Neural progenitor cell (in vitro differentiated cells): Measurements from ENCODE around the gene ZNF280B. TPM values are rescaled to one million over a fixed set of nuclear protein-coding genes. Genes with fewer than 3 reads are reported as not detected.

Experiments used
- DNase-seq: peaks from one replicate; pipeline ENCODE4 v3.0.0-alpha.2; 2016; ENCODE audit warnings: low spot score
- H2AFZ ChIP-seq: fragments of 200-600 bp; sonication (generic); replicated peaks from 2 replicates; pipeline ENCODE4 v1.6.1; 2016; ENCODE audit warnings: antibody characterized with exemption
- H3F3A ChIP-seq: fragments of 200-600 bp; sonication (generic); 2 replicates; pipeline ENCODE4 v1.6.1; 2016; ENCODE audit warnings: antibody characterized with exemption, low read depth
- H3K27ac ChIP-seq: fragments of 200-600 bp; sonication (generic); 2 replicates; pipeline ENCODE4 v1.5.1; 2016; ENCODE audit warnings: mild to moderate bottlenecking
- H3K27me3 ChIP-seq: fragments of 200-600 bp; sonication (generic); 2 replicates; pipeline ENCODE4 v1.6.1; 2016; ENCODE audit warnings: mild to moderate bottlenecking, moderate library complexity
- H3K36me3 ChIP-seq: fragments of 200-600 bp; sonication (generic); 2 replicates; pipeline ENCODE4 v1.5.1; 2016
- H3K4me1 ChIP-seq: fragments of 200-600 bp; sonication (generic); 2 replicates; pipeline ENCODE4 v1.6.1; 2016; ENCODE audit warnings: mixed run types
- H3K4me2 ChIP-seq: fragments of 200-600 bp; sonication (generic); 2 replicates; pipeline ENCODE4 v1.6.1; 2016
- H3K4me3 ChIP-seq: fragments of 200-600 bp; sonication (generic); 2 replicates; pipeline ENCODE4 v1.5.1; 2016
- H3K79me2 ChIP-seq: fragments of 200-600 bp; sonication (generic); 2 replicates; pipeline ENCODE4 v1.6.1; 2016; ENCODE audit warnings: low read depth
- H3K9ac ChIP-seq: fragments of 200-600 bp; sonication (generic); 2 replicates; pipeline ENCODE4 v1.6.1; 2016
- H3K9me3 ChIP-seq: fragments of 200-600 bp; sonication (generic); 2 replicates; pipeline ENCODE4 v1.5.1; 2016; ENCODE audit warnings: low read depth
- H4K20me1 ChIP-seq: fragments of 200-600 bp; sonication (generic); 2 replicates; pipeline ENCODE4 v1.6.1; 2016; ENCODE audit warnings: low read depth
- H3K27ac Mint-ChIP-seq: 3 replicates; pipeline ENCODE4 v1.8.0; 2021; ENCODE audit warnings: mixed read lengths
- H3K27me3 Mint-ChIP-seq: 2 replicates; pipeline ENCODE4 v1.8.0; 2022; ENCODE audit warnings: low read depth, mild to moderate bottlenecking, inconsistent platforms, moderate library complexity, mixed read lengths; ENCODE audit not compliant: insufficient read depth
- H3K36me3 Mint-ChIP-seq: 3 replicates; pipeline ENCODE4 v1.8.0; 2021; ENCODE audit warnings: mixed read lengths
- H3K4me1 Mint-ChIP-seq: 3 replicates; pipeline ENCODE4 v1.8.0; 2021; ENCODE audit warnings: mixed read lengths
- H3K4me3 Mint-ChIP-seq: 3 replicates; pipeline ENCODE4 v1.8.0; 2021; ENCODE audit warnings: mild to moderate bottlenecking, moderate library complexity, mixed read lengths
- H3K9me3 Mint-ChIP-seq: 3 replicates; pipeline ENCODE4 v1.8.0; 2020; ENCODE audit warnings: mixed read lengths
- CTCF ChIP-seq: fragments of 200-600 bp; sonication (generic); IDR thresholded peaks from 2 replicates; pipeline ENCODE4 v1.5.1; 2017; ENCODE audit warnings: antibody characterized with exemption, mild to moderate bottlenecking
- EZH2 ChIP-seq: fragments of 200-600 bp; sonication (generic); IDR thresholded peaks from 2 replicates; pipeline ENCODE4 v1.6.1; 2017; ENCODE audit warnings: antibody characterized with exemption, mild to moderate bottlenecking, moderate library complexity
- EZH2phosphoT487 ChIP-seq: fragments of 200-600 bp; sonication (generic); IDR thresholded peaks from 2 replicates; pipeline ENCODE4 v1.6.1; 2017; ENCODE audit warnings: antibody characterized with exemption
- total RNA-seq: library from RNA; depleted of rRNA; stranded (reverse); fragments of >200 nt; gene quantifications from 2 replicates; pipeline ENCODE4 v1.2.3, GENCODE V29; 2015; ENCODE audit warnings: low replicate concordance

Gene ZNF280B
- total RNA-seq, 1 donor from 2014 or later = 14.2 TPM

GRCh38 chr22:22461111-22461510 is 47.4 kb downstream of the ZNF280B start:
- Histone ChIP-seq H3K27ac (no peak overlapping the region), H3F3A (no peaks in the 10 kb centered on the region), H3K27me3 (peaks cover 97% of the 10 kb centered on the region), H3K9me3 (no peaks in the 10 kb centered on the region), H3K4me2 (no peak overlapping the region), H2AFZ (no peak overlapping the region), H3K4me3 (no peak overlapping the region), H4K20me1 (peaks cover 6% of the 10 kb centered on the region), H3K9ac (no peak overlapping the region), H3K4me1 (no peaks in the 10 kb centered on the region), H3K79me2 (no peaks in the 10 kb centered on the region), H3K36me3 (no peaks in the 10 kb centered on the region)
- Mint-ChIP-seq H3K27me3 (peaks cover 8% of the 10 kb centered on the region), H3K27ac (no peak overlapping the region), H3K4me1 (no peaks in the 10 kb centered on the region), H3K9me3 (peaks cover 32% of the 10 kb centered on the region), H3K36me3 (no peaks in the 10 kb centered on the region), H3K4me3 (no peak overlapping the region)
- no peak for TF ChIP-seq CTCF
- no peak for TF ChIP-seq EZH2
- TF ChIP-seq EZH2phosphoT487 = no peak
- DNase-seq = no peak

- H3K36me3 Mint-ChIP-seq = no peaks in the 10 kb centered on the region
- no peak overlapping the region for H3K4me3 ChIP-seq
- no peak overlapping the region for H3K27ac Mint-ChIP-seq
- peak; percentile 17 for DNase-seq
- peak; percentile 64 for TF ChIP-seq CTCF
- TF ChIP-seq EZH2 = no peak
- peaks cover 32% of the 10 kb centered on the region for H3K9me3 Mint-ChIP-seq
- peaks cover 97% of the 10 kb centered on the region for H3K27me3 ChIP-seq
- no peak overlapping the region for H3K27ac ChIP-seq
- H3K4me2 ChIP-seq = no peak overlapping the region
- no peaks in the 10 kb centered on the region for H3K4me1 Mint-ChIP-seq
- no peaks in the 10 kb centered on the region for H3K79me2 ChIP-seq
- no peak overlapping the region for H3K4me3 Mint-ChIP-seq
- no peaks in the 10 kb centered on the region for H3K4me1 ChIP-seq
- H3K36me3 ChIP-seq = no peaks in the 10 kb centered on the region
- H3F3A ChIP-seq = no peaks in the 10 kb centered on the region
- no peak overlapping the region for H3K9ac ChIP-seq
- H3K9me3 ChIP-seq = no peaks in the 10 kb centered on the region
- H3K27me3 Mint-ChIP-seq = peaks cover 10% of the 10 kb centered on the region
- H2AFZ ChIP-seq = no peak overlapping the region
- H4K20me1 ChIP-seq = peaks cover 6% of the 10 kb centered on the region
These were observed 47.9 kb downstream of the ZNF280B start for GRCh38 chr22:22460635-22461034.

DNA sequence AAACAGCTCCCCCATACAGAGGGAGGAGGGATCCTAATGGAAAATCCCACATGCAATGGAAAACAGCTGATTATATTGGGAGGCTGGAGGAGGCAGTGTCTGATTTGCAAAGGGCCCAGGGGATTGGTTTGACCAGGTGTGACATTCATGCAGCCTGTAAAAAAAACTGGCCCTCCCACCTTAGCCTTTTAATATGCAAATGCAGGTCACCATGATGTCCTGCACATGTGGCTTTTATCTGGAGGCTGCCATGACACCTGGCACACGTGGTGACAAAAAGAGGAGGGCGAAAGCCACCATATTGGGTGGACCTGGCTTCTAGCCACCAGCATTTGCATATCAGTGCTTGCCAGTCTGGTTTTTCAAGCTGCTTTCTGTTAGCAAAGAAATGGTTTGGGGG is 48.5 kb downstream of the ZNF280B start:
- H3K4me3 ChIP-seq = no peak overlapping the region

DNA sequence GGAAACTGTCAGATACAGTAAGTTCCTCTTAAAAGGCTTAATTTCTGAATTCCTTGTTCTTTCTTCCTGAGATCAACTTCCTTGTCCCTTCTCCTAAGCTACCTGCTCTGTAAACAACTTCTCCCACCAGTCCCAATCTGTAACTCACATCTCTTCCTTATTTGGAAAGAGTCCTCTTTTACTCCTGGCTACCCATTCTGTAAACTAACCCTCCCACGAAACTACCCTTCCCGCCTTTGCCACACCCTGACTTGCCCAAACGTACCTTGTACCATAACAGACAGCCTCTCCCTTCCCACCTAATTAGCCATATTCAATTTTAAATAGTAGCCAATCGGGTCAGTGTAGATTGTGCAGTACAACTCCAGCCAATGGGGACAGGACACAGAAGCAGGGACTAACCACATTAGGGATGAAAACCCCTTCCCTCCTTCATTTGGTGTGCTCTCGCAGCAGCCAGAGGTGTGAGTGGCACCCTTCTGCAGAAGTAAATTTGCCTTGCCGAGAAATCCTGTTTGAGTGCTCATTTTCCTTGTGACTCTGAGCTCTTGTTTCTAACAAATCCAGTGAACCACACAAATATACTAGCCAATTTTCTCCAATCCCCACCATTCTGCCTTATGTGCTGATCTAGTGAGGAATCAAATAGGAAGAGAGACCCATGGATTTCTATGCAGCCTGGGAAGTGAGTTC is 49.5 kb downstream of the ZNF280B start:
- H3K4me3 ChIP-seq = no peak overlapping the region

More for the DNA sequence above, 48.5 kb downstream of the ZNF280B start:
- Histone ChIP-seq H3F3A (no peaks in the 10 kb centered on the region), H3K4me1 (no peaks in the 10 kb centered on the region), H3K9me3 (no peaks in the 10 kb centered on the region), H3K4me2 (no peak overlapping the region), H3K79me2 (no peaks in the 10 kb centered on the region), H2AFZ (no peak overlapping the region), H3K9ac (no peak overlapping the region), H3K27ac (no peak overlapping the region), H3K36me3 (no peaks in the 10 kb centered on the region), H3K27me3 (peaks cover 97% of the 10 kb centered on the region), H4K20me1 (peaks cover 6% of the 10 kb centered on the region)
- H3K27me3 Mint-ChIP-seq = peaks cover 10% of the 10 kb centered on the region
- H3K4me3 Mint-ChIP-seq = no peak overlapping the region
- no peaks in the 10 kb centered on the region for H3K36me3 Mint-ChIP-seq
- no peaks in the 10 kb centered on the region for H3K4me1 Mint-ChIP-seq
- no peak for TF ChIP-seq EZH2phosphoT487
- DNase-seq = no peak
- H3K9me3 Mint-ChIP-seq = peaks cover 32% of the 10 kb centered on the region
- no peak overlapping the region for H3K27ac Mint-ChIP-seq

More for the DNA sequence above, 49.5 kb downstream of the ZNF280B start:
- H3K4me2 ChIP-seq = no peak overlapping the region
- H3K36me3 ChIP-seq = no peaks in the 10 kb centered on the region
- peaks cover 6% of the 10 kb centered on the region for H4K20me1 ChIP-seq
- peaks cover 97% of the 10 kb centered on the region for H3K27me3 ChIP-seq
- Mint-ChIP-seq H3K9me3 (peaks cover 36% of the 10 kb centered on the region), H3K4me3 (no peak overlapping the region), H3K36me3 (no peaks in the 10 kb centered on the region), H3K27me3 (peaks cover 10% of the 10 kb centered on the region), H3K27ac (no peak overlapping the region), H3K4me1 (no peaks in the 10 kb centered on the region)
- H3K79me2 ChIP-seq = no peaks in the 10 kb centered on the region
- DNase-seq = no peak
- H3F3A ChIP-seq = no peaks in the 10 kb centered on the region
- no peak overlapping the region for H2AFZ ChIP-seq
- H3K9ac ChIP-seq = no peak overlapping the region
- TF ChIP-seq EZH2 = no peak
- no peak for TF ChIP-seq EZH2phosphoT487
- TF ChIP-seq CTCF = no peak
- H3K27ac ChIP-seq = no peak overlapping the region
- H3K9me3 ChIP-seq = no peaks in the 10 kb centered on the region
- H3K4me1 ChIP-seq = no peaks in the 10 kb centered on the region
